ENCODE data around the gene KDM2A. TPM values are rescaled to one million over a fixed set of nuclear protein-coding genes. Genes with fewer than 3 reads are reported as not detected.
"Not testable (repeated sequence)": the region's sequence is repeated elsewhere in the genome, so short reads cannot be mapped to it uniquely, and the experiment has no call there.

The KDM2A gene
- total RNA-seq, 1 experiment from 2014 or later: 120 TPM

- Histone ChIP-seq H3K36me3 (ENCODE audit: low read depth) (peaks cover 6% of the 10 kb centered on the region; the same call in 1 of the 2 replicates), H3K27me3 (ENCODE audit: insufficient read depth, low read depth) (no peaks in the 10 kb centered on the region), H3K79me2 (ENCODE audit: low read depth) (peaks cover 96% of the 10 kb centered on the region), H3K27ac (peak overlapping the region; percentile 73), H3K9me2 (ENCODE audit: insufficient read depth) (no peaks in the 10 kb centered on the region), H3K4me1 (replicated peaks; ENCODE audit: insufficient read depth) (peaks cover 35% of the 10 kb centered on the region), H3K4me3 (no peak overlapping the region), H2AFZ (no peak overlapping the region), H3K4me2 (peak overlapping the region; percentile 32), H3K9me3 (ENCODE audit: insufficient read depth, low read depth) (no peaks in the 10 kb centered on the region), H3F3A (ENCODE audit: insufficient read depth, low read depth) (peaks cover 34% of the 10 kb centered on the region), H4K20me1 (ENCODE audit: insufficient read depth) (peaks cover 6% of the 10 kb centered on the region; the same call in 1 of the 2 replicates)
- CTCF ChIA-PET: interaction anchor here (0.6 to 1.2 kb wide), 5 partner anchors 22 to 87 kb away, joined by 3 to 7 read pairs (median 3); partner anchors contain the start of gene KDM2A
- intact Hi-C loops (cut with micrococcal nuclease; ENCODE audit: unreplicated experiment): loop anchor here (2.0 to 5.0 kb wide), 2 partner anchors 85 to 105 kb away; no protein-coding TSS in a partner anchor
- POLR2A ChIA-PET (ENCODE audit: unreplicated experiment): interaction anchor here (0.5 to 0.7 kb wide), 3 partner anchors 148 to 208 kb away, joined by 3 to 5 read pairs (median 3); no protein-coding TSS in a partner anchor
- no TSS peak for BruUV-seq (replicated peaks)
- TF ChIP-seq CTCF (conservative IDR thresholded peaks at IDR 0.05): no peak
- TF ChIP-seq EZH2 (IDR thresholded peaks at IDR 0.05; ENCODE audit: low read depth): no peak
- peak in 1 of 2 experiments; percentile 61 for DNase-seq
Measured at GRCh38 chr11:67167719-67168118, 48.7 kb downstream of the KDM2A start.

- CTCF ChIA-PET: interaction anchor here (0.6 kb wide), 1 partner anchor 50 kb away, joined by 6 read pairs; the partner anchor contains the start of gene KDM2A
- H2AFZ ChIP-seq; H3K27ac ChIP-seq; BruUV-seq (replicated peaks); H3K4me2 ChIP-seq; POLR2A ChIA-PET (ENCODE audit: unreplicated experiment); DNase-seq; H3K9me3 ChIP-seq (ENCODE audit: insufficient read depth, low read depth); H4K20me1 ChIP-seq (ENCODE audit: insufficient read depth); H3K9me2 ChIP-seq (ENCODE audit: insufficient read depth); H3K36me3 ChIP-seq (ENCODE audit: low read depth); H3K27me3 ChIP-seq (ENCODE audit: insufficient read depth, low read depth); H3K4me3 ChIP-seq: not testable (repeated sequence)
- peaks cover 38% of the 10 kb centered on the region for H3F3A ChIP-seq (ENCODE audit: insufficient read depth, low read depth)
- peaks cover 96% of the 10 kb centered on the region for H3K79me2 ChIP-seq (ENCODE audit: low read depth)
- H3K4me1 ChIP-seq (replicated peaks; ENCODE audit: insufficient read depth): peaks cover 42% of the 10 kb centered on the region
- intact Hi-C loops (cut with micrococcal nuclease; ENCODE audit: unreplicated experiment): loop anchor here (2.0 to 5.0 kb wide), 2 partner anchors 87 to 106 kb away; no protein-coding TSS in a partner anchor
Measured at GRCh38 chr11:67168911-67169310, 49.8 kb downstream of the KDM2A start.

- ChIA-PET CTCF (interaction anchor here (0.7 kb wide), 1 partner anchor 11 kb away, joined by 4 read pairs; no protein-coding TSS in a partner anchor), POLR2A (ENCODE audit: unreplicated experiment) (interaction anchor here (0.6 to 0.7 kb wide), 2 partner anchors 66 to 80 kb away, joined by 3 read pairs; no protein-coding TSS in a partner anchor)
- peaks cover 27% of the 10 kb centered on the region for H3F3A ChIP-seq (ENCODE audit: insufficient read depth, low read depth)
- H3K27me3 ChIP-seq (ENCODE audit: insufficient read depth, low read depth): no peaks in the 10 kb centered on the region
- peaks cover 15% of the 10 kb centered on the region for H3K4me1 ChIP-seq (replicated peaks; ENCODE audit: insufficient read depth)
- no peak for TF ChIP-seq EZH2 (IDR thresholded peaks at IDR 0.05; ENCODE audit: low read depth)
- no peak for TF ChIP-seq CTCF (conservative IDR thresholded peaks at IDR 0.05)
- peak in 1 of 2 experiments; percentile 69 for DNase-seq
- H3K9me3 ChIP-seq (ENCODE audit: insufficient read depth, low read depth): no peaks in the 10 kb centered on the region
- H3K27ac ChIP-seq: peak overlapping the region; percentile 48
- intact Hi-C loops (cut with micrococcal nuclease; ENCODE audit: unreplicated experiment): no loop called here
- no peaks in the 10 kb centered on the region for H3K9me2 ChIP-seq (ENCODE audit: insufficient read depth)
- H3K4me2 ChIP-seq: 0 out of 2 replicates have a peak overlapping the region, but pooled peaks have one; percentile 6
- peaks cover 97% of the 10 kb centered on the region for H3K79me2 ChIP-seq (ENCODE audit: low read depth)
- no peak overlapping the region for H2AFZ ChIP-seq
- H4K20me1 ChIP-seq (ENCODE audit: insufficient read depth): peaks cover 11% of the 10 kb centered on the region; the same call in 1 of the 2 replicates
- BruUV-seq (replicated peaks): no TSS peak
- H3K36me3 ChIP-seq (ENCODE audit: low read depth): no peaks in the 10 kb centered on the region
- H3K4me3 ChIP-seq: no peak overlapping the region
Measured at GRCh38 chr11:67174311-67174710, 55.2 kb downstream of the KDM2A start.
